Endothelial cell of umbilical vein (primary cell): ENCODE data around the gene TLE7. TPM values are rescaled to one million over a fixed set of nuclear protein-coding genes. Genes with fewer than 3 reads are reported as not detected.

Experiments used
- BruUV-seq: library from RNA; stranded (reverse); fragments of 400-500 nt; replicated peaks from 2 replicates; lab custom pipeline; 2021; lab: Mats Ljungman, UMichigan
- CTCF ChIA-PET: fragments of 300-600, 350-600 bp; sonication (Branson Sonifier 250); formaldehyde crosslinking; loops from one replicate; lab custom pipeline; 2021; ENCODE audit warnings: antibody characterized with exemption, inconsistent platforms; lab: Charles Lee
- POLR2A ChIA-PET: fragments of 300-600, 350-600 bp; sonication (Branson Sonifier 250); formaldehyde crosslinking; loops from one replicate; lab custom pipeline; 2021; ENCODE audit warnings: antibody characterized with exemption, inconsistent platforms; lab: Charles Lee
- DNase-seq: peaks from one replicate; pipeline ENCODE4 v3.0.0-alpha.2; 2011; ENCODE audit warnings: low read depth, low spot score
- FAIRE-seq: peaks from 2 replicates; lab custom pipeline; 2011; peaks lifted over from hg19 to GRCh38; lab: Jason Lieb, UNC
- H2AFZ ChIP-seq: 2 replicates; pipeline ENCODE4 v1.6.0; 2012; ENCODE audit warnings: low read depth, low read length, control low read depth, inconsistent platforms
- H3K27ac ChIP-seq: 2 replicates; pipeline ENCODE4 v1.5.1; 2011; ENCODE audit warnings: low read depth, mild to moderate bottlenecking, control low read depth, low read length, moderate library complexity; ENCODE audit not compliant: insufficient read depth
- H3K27me3 ChIP-seq, 2 experiments: 2 replicates each; pipeline versions ENCODE4 v1.6.0 to v1.6.1; 2011; ENCODE audit warnings: low read length in 2 of 2, mixed read lengths in 1 of 2; ENCODE audit not compliant: control insufficient read depth in 2 of 2, insufficient read depth in 2 of 2
- H3K36me3 ChIP-seq, 2 experiments: 2 replicates in 1 of 2; 3 replicates in 1 of 2; pipeline ENCODE4 v1.5.1; 2011; ENCODE audit warnings: low read length in 2 of 2, mild to moderate bottlenecking in 1 of 2, moderate library complexity in 1 of 2; ENCODE audit not compliant: control insufficient read depth in 2 of 2, insufficient read depth in 2 of 2; ENCODE audit errors: extremely low read depth in 1 of 2
- H3K4me1 ChIP-seq: 3 replicates; pipeline ENCODE4 v1.5.1; 2011; ENCODE audit warnings: mild to moderate bottlenecking, low read length; ENCODE audit not compliant: control insufficient read depth, insufficient read depth; ENCODE audit errors: extremely low read depth
- H3K4me2 ChIP-seq: 2 replicates; pipeline ENCODE4 v1.6.1; 2011; ENCODE audit warnings: low read length, control low read depth, mixed read lengths; ENCODE audit not compliant: insufficient read depth
- H3K4me3 ChIP-seq, 3 experiments: fragments of 200-600 bp in 1 of 3; sonication (generic), shearing (Covaris generic) in 1 of 3; replicated peaks in 1 of 3; 2 replicates each; pipeline ENCODE4 v1.5.1; 2011 to 2016; ENCODE audit warnings: control low read depth in 3 of 3, low read length in 3 of 3, mild to moderate bottlenecking in 2 of 3, inconsistent platforms in 1 of 3, low read depth in 1 of 3, moderate library complexity in 1 of 3; ENCODE audit not compliant: insufficient read depth in 1 of 3
- H3K79me2 ChIP-seq: 2 replicates; pipeline ENCODE4 v1.6.0; 2012; ENCODE audit warnings: low read length, inconsistent platforms; ENCODE audit not compliant: control insufficient read depth, insufficient read depth
- H3K9ac ChIP-seq: replicated peaks from 2 replicates; pipeline ENCODE3; 2011; ENCODE audit warnings: low read length, control low read depth; ENCODE audit not compliant: insufficient read depth; ENCODE audit errors: extremely low read depth
- H3K9me1 ChIP-seq: replicated peaks from 3 replicates; pipeline ENCODE4 v1.6.0; 2011; ENCODE audit warnings: mild to moderate bottlenecking, low read length; ENCODE audit not compliant: control insufficient read depth, insufficient read depth; ENCODE audit errors: extremely low read depth
- H3K9me3 ChIP-seq: replicated peaks from 2 replicates; pipeline ENCODE4 v1.5.1; 2012; ENCODE audit warnings: low read length, inconsistent platforms; ENCODE audit not compliant: control insufficient read depth, insufficient read depth
- H4K20me1 ChIP-seq: replicated peaks from 2 replicates; pipeline ENCODE3; 2011; ENCODE audit warnings: mild to moderate bottlenecking, low read length; ENCODE audit not compliant: control insufficient read depth, insufficient read depth; ENCODE audit errors: extremely low read depth
- EZH2 ChIP-seq: IDR thresholded peaks from 2 replicates; pipeline ENCODE4 v1.6.1; 2012; ENCODE audit warnings: borderline replicate concordance, low read depth, mild to moderate bottlenecking, moderate library complexity, low read length, inconsistent platforms; ENCODE audit not compliant: severe bottlenecking
- FOS ChIP-seq: IDR thresholded peaks from 2 replicates; pipeline ENCODE4 v1.6.1; 2011; ENCODE audit warnings: mild to moderate bottlenecking, low read length, moderate library complexity, borderline replicate concordance; ENCODE audit not compliant: insufficient read depth
- GATA2 ChIP-seq: IDR thresholded peaks from 2 replicates; pipeline ENCODE4 v1.7.0; 2011; ENCODE audit warnings: low read depth, mild to moderate bottlenecking, moderate library complexity, mixed read lengths, low read length; ENCODE audit not compliant: insufficient read length, insufficient read depth
- JUN ChIP-seq: IDR thresholded peaks from 2 replicates; pipeline ENCODE4 v1.6.1; 2011; ENCODE audit warnings: borderline replicate concordance, low read depth; ENCODE audit not compliant: insufficient read length, insufficient read depth
- MYC ChIP-seq: IDR thresholded peaks from one replicate; pipeline ENCODE4 v1.6.1; 2011; ENCODE audit warnings: mild to moderate bottlenecking, low read depth, low read length
- POLR2A ChIP-seq: IDR thresholded peaks from 2 replicates; pipeline ENCODE4 v1.6.1; 2012; ENCODE audit warnings: low read depth, mild to moderate bottlenecking, control low read depth, low read length
- POLR2AphosphoS5 ChIP-seq: IDR thresholded peaks from 2 replicates; pipeline ENCODE4 v1.6.1; 2012; ENCODE audit warnings: low read depth, mild to moderate bottlenecking, control low read depth, low read length, moderate library complexity; ENCODE audit not compliant: insufficient read depth
- dilution Hi-C: fragments of 300-500 bp; cut with MboI; formaldehyde crosslinking; loops from one replicate; pipeline ENCODE4 v1.15.0; 2019; ENCODE audit warnings: low sequenced_read_pairs; ENCODE audit not compliant: extremely low pct_ligation_motif_present
- intact Hi-C: fragments of 100-400 bp; cut with micrococcal nuclease; formaldehyde crosslinking; loops from one replicate; pipeline ENCODE4 v1.10.0; 2022
- polyA plus RNA-seq, 4 experiments: library from polyadenylated mRNA; depleted of rRNA in 3 of 4; stranded (reverse) in 3 of 4; unstranded in 1 of 4; fragments of >200 nt; gene quantifications; 2 replicates each; pipeline versions ENCODE4 v1.2.1 to v1.2.3, GENCODE V29; 2011 to 2012; ENCODE audit warnings: missing spikeins in 1 of 4
- total RNA-seq: library from RNA; stranded (reverse); gene quantifications from 2 replicates; pipeline ENCODE4 v1.2.3, GENCODE V29; 2021
- TF ChIP-seq, protein P1 (sequence below), 2 donors: IDR thresholded peaks; 1 replicate in 1 of 2; 2 replicates in 1 of 2; pipeline ENCODE4 v1.5.1; 2011; ENCODE audit warnings: low read length in 2 of 2, mild to moderate bottlenecking in 2 of 2, moderate library complexity in 2 of 2, control low read depth in 1 of 2, inconsistent platforms in 1 of 2, low read depth in 1 of 2; ENCODE audit not compliant: insufficient read depth in 1 of 2; ENCODE audit errors: extremely low read depth in 1 of 2
- TF ChIP-seq, protein P2 (sequence below): IDR thresholded peaks from 2 replicates; pipeline ENCODE4 v1.6.1; 2011; ENCODE audit not compliant: insufficient read depth, insufficient read length

TLE7 gene
- total and polyA plus RNA-seq, 2 donors (not counting 3 experiments of a cell fraction or from before 2014, with no cell fraction given): not detected

DNA sequence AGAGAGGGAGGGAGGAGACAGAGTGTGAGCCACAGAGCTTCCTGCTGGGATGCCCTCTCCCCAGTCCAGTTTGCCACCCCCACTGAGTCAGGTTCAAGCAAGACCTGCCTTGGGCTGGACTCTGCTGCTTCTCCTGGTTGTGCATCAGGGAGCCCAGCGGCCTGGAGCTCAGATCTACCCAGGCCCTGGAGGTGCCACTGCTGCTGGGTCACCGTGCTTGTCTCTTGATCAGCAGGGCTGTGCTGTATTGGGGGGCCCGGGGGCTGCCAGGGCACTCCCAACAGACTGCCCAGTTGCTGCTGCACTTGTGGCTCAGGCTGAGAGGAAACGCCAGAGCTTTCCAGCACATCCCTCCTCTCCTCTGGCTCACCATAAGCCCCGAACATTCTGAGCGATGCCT is 8.9 kb downstream of the TLE7 start:
- no peak overlapping the region for H3K4me2 ChIP-seq
- H2AFZ ChIP-seq: no peak overlapping the region
- H3K4me1 ChIP-seq: no peaks in the 10 kb centered on the region
- ChIA-PET POLR2A (no interaction called here), CTCF (interaction anchor here (1.4 kb wide), 1 partner anchor 67 kb away, joined by 5 read pairs; no protein-coding TSS in a partner anchor)
- H3K27ac ChIP-seq: no peak overlapping the region
- H3K79me2 ChIP-seq: no peaks in the 10 kb centered on the region
- no peaks in the 10 kb centered on the region for H3K9me3 ChIP-seq
- TF ChIP-seq EZH2 (no peak), POLR2A (no peak), POLR2AphosphoS5 (no peak)
- dilution Hi-C loops (no loop called here), intact Hi-C loops (no loop called here)
- DNase-seq: no peak
- H3K27me3 ChIP-seq: no peaks in the 10 kb centered on the region
- BruUV-seq: no TSS peak
- H3K9me1 ChIP-seq: no peaks in the 10 kb centered on the region
- no peak overlapping the region for H3K9ac ChIP-seq
- H4K20me1 ChIP-seq: no peaks in the 10 kb centered on the region
- H3K36me3 ChIP-seq: no peaks in the 10 kb centered on the region
- H3K4me3 ChIP-seq: no peak overlapping the region
- no peak for FAIRE-seq

DNA sequence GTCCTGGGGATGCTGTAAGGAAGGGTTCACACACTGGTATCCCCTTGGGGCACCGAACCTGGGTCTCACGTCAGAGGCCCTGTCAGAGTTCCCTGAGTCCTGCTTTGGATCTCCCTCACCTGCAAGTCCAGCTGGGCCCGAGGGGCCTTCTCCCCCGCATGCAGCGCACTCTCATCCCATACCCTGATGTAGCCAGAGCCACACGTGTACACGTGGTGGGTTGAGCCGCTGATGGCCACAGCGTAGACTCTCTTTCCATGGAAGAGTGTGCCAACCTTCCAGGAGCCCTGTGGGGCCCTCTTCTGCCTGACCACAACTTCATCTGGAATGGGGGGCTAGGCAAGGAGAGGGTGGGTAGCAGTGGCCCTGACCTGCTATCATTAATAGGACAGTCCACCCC is 9.9 kb downstream of the TLE7 start:
- H3K4me1 ChIP-seq: no peaks in the 10 kb centered on the region
- H2AFZ ChIP-seq: no peak overlapping the region
- H3K27me3 ChIP-seq: no peaks in the 10 kb centered on the region
- H3K27ac ChIP-seq: no peak overlapping the region
- H3K9ac ChIP-seq: no peak overlapping the region
- TF ChIP-seq GATA2 (no peak), JUN (no peak), POLR2A (no peak), EZH2 (no peak), FOS (no peak), POLR2AphosphoS5 (no peak), MYC (no peak)
- TF ChIP-seq, protein P1, sequence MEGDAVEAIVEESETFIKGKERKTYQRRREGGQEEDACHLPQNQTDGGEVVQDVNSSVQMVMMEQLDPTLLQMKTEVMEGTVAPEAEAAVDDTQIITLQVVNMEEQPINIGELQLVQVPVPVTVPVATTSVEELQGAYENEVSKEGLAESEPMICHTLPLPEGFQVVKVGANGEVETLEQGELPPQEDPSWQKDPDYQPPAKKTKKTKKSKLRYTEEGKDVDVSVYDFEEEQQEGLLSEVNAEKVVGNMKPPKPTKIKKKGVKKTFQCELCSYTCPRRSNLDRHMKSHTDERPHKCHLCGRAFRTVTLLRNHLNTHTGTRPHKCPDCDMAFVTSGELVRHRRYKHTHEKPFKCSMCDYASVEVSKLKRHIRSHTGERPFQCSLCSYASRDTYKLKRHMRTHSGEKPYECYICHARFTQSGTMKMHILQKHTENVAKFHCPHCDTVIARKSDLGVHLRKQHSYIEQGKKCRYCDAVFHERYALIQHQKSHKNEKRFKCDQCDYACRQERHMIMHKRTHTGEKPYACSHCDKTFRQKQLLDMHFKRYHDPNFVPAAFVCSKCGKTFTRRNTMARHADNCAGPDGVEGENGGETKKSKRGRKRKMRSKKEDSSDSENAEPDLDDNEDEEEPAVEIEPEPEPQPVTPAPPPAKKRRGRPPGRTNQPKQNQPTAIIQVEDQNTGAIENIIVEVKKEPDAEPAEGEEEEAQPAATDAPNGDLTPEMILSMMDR (IDR thresholded peaks at IDR 0.05; ENCODE audit: extremely low read depth in 1 of 2, insufficient read depth in 1 of 2, low read depth in 1 of 2, low read length in 2 of 2): no peak
- TF ChIP-seq, protein P2, sequence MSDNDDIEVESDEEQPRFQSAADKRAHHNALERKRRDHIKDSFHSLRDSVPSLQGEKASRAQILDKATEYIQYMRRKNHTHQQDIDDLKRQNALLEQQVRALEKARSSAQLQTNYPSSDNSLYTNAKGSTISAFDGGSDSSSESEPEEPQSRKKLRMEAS: no peak
- H3K9me3 ChIP-seq: no peaks in the 10 kb centered on the region
- POLR2A ChIA-PET: no interaction called here
- no peaks in the 10 kb centered on the region for H3K9me1 ChIP-seq
- no peaks in the 10 kb centered on the region for H3K79me2 ChIP-seq
- dilution Hi-C loops: no loop called here
- H4K20me1 ChIP-seq: no peaks in the 10 kb centered on the region
- DNase-seq (no peak), FAIRE-seq (no peak)
- intact Hi-C loops: no loop called here
- no peak overlapping the region for H3K4me3 ChIP-seq
- CTCF ChIA-PET: interaction anchor here (1.4 kb wide), 1 partner anchor 68 kb away, joined by 5 read pairs; no protein-coding TSS in a partner anchor
- no peak overlapping the region for H3K4me2 ChIP-seq
- no peaks in the 10 kb centered on the region for H3K36me3 ChIP-seq
- BruUV-seq: no TSS peak
